T-helper 17 cell (primary cell): ENCODE results near the gene PTGDS. TPM values are rescaled to one million over a fixed set of nuclear protein-coding genes. Genes with fewer than 3 reads are reported as not detected.

Experiments used
- ATAC-seq: fragments of 150-1000 bp; cut with Tn5 transposase; 2 replicates; pipeline ENCODE4 v1.10.0; 2021; ENCODE audit warnings: mild to moderate bottlenecking, moderate library complexity
- DNase-seq, 3 donors: peaks; one replicate each; pipeline versions ENCODE4 v3.0.0 to v3.0.0-alpha.2; 2020 to 2021
- H3K9me3 ChIP-seq: one replicate; pipeline ENCODE4 v1.7.0; 2013; ENCODE audit warnings: low read length, mild to moderate bottlenecking; ENCODE audit not compliant: control insufficient read depth, poor library complexity, severe bottlenecking
- H3K27ac Mint-ChIP-seq: one replicate; pipeline ENCODE4 v1.8.0; 2022; ENCODE audit warnings: mild to moderate bottlenecking, moderate library complexity, mixed read lengths
- H3K27me3 Mint-ChIP-seq: one replicate; pipeline ENCODE4 v1.8.0; 2022; ENCODE audit warnings: mixed read lengths
- H3K36me3 Mint-ChIP-seq: one replicate; pipeline ENCODE4 v1.8.0; 2022; ENCODE audit warnings: low read depth, mixed read lengths
- H3K4me1 Mint-ChIP-seq: one replicate; pipeline ENCODE4 v1.8.0; 2022; ENCODE audit warnings: mild to moderate bottlenecking, mixed read lengths
- H3K4me3 Mint-ChIP-seq: one replicate; pipeline ENCODE4 v1.8.0; 2022; ENCODE audit warnings: mild to moderate bottlenecking, moderate library complexity, mixed read lengths
- total RNA-seq, 4 donors: library from RNA in 2 of 4; stranded (reverse) in 2 of 4; gene quantifications; one replicate each; pipeline ENCODE4 v1.2.3 and lab custom pipeline; 2022 to 2026

Gene PTGDS
- total RNA-seq, 2 donors from 2014 or later = 21.4 to 166 TPM

DNA sequence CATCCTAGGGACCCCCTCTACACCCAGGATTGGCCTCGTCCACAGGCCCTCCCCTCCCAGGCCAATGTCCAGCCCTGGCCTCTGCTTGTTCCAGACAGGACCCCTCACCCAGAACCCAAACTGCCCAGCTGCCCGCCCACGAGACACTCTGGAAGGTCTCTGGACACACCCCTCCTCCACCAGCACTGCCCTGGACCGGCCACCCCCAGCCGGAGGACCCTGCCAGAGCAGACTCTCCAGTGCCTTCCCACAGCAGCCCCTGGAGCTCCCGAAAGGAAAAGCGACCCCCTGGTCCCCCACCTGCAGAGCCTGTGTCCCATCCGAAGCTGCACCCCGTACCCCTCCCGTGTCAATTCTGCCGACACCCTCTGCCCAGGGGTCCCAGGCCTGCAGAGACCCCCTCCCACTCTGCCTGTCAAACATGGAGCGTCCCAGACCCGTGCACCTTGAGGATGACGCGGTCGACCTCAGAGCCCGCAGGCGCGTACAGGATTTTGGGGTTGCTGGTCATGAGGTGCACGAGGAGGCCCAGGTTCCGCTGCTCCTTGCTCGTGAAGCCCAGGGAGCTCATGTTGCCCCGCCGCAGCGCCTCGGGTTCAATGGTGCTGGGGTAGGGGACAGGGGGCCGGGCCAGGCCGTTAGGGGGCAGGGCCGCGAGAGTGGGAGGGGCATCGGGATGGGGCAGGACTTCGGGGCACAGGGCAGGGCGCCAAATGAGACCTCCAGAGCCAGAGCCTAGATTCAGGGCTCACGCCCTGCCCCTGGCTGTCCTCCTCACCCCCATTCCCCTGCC, 42.8 kb downstream of the PTGDS start:
- Mint-ChIP-seq H3K4me1 (peaks cover 6% of the 10 kb centered on the region), H3K27me3 (no peaks in the 10 kb centered on the region), H3K36me3 (peaks cover 4% of the 10 kb centered on the region), H3K4me3 (no peak overlapping the region), H3K27ac (no peak overlapping the region)
- no peak for ATAC-seq
- DNase-seq = no peak
- H3K9me3 ChIP-seq = no peaks in the 10 kb centered on the region

DNA sequence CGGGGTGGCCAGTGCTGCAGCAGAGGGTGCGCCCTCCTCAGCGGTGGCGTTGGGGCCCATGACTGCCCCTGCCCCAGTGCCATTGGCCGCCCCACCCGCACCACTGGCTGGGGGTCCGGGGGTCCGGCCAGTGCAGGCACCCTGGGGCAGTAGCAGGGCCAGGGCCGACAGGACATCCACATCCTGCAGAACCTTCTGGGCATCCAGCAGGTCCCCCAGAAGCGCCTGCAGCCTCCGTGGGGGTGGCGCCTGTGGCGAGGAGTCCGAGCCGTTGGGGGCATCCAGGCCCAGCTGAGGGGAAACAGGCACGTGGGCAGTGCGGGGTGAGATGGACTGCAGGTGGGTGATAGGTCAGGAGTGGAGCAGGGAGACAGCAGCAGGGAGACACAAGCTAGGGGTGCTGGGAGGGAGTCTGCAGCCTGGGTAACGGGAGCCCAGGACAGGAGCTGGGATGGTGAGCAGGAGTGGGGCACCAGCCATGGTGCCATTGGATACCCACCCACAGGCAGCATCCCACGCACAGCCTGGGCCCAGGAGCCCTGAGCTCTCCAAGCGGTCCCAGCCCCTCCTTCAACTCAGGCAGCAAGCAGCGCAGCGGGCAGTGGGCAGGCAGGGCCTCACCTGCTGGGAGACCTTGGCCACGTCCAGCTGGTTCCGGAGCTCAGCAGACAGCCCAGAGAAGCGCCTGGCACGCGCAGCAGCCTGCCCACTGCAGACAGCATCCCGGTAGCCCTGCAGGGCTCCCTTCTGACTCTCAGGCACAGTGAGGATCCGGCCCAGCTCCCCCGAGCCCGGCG, 43.7 kb downstream of the PTGDS start:
- Mint-ChIP-seq H3K27ac (no peak overlapping the region), H3K27me3 (no peaks in the 10 kb centered on the region), H3K4me3 (no peak overlapping the region), H3K36me3 (peaks cover 4% of the 10 kb centered on the region), H3K4me1 (peaks cover 6% of the 10 kb centered on the region)
- no peak for DNase-seq
- ATAC-seq = no peak
- no peaks in the 10 kb centered on the region for H3K9me3 ChIP-seq

DNA sequence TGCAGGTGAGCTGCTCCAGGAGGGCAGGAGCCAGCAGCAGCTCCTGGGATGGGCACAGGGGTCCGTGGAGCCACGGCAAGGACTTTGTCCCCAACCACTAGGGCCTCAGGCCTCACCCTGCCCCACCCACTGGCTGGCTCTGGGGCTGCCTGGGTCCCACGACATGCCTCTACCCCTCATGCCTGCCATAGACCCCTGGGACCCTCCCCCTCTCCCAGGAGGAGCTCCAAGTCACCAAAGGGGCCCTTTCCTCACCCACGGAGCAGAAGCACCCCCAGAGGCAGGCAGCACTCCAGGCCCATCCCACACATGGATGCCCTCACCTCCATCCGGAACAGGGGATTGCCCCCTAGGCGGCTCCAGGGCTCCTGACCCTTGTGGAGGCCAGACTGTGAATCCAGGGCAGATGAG, 44.3 kb downstream of the PTGDS start:
- H3K27me3 Mint-ChIP-seq = no peaks in the 10 kb centered on the region
- H3K27ac Mint-ChIP-seq = peak overlapping the region; percentile 44
- peaks cover 4% of the 10 kb centered on the region for H3K36me3 Mint-ChIP-seq
- ATAC-seq (no peak), DNase-seq (no peak)
- H3K4me1 Mint-ChIP-seq = peaks cover 9% of the 10 kb centered on the region
- no peak overlapping the region for H3K4me3 Mint-ChIP-seq
- no peaks in the 10 kb centered on the region for H3K9me3 ChIP-seq

DNA sequence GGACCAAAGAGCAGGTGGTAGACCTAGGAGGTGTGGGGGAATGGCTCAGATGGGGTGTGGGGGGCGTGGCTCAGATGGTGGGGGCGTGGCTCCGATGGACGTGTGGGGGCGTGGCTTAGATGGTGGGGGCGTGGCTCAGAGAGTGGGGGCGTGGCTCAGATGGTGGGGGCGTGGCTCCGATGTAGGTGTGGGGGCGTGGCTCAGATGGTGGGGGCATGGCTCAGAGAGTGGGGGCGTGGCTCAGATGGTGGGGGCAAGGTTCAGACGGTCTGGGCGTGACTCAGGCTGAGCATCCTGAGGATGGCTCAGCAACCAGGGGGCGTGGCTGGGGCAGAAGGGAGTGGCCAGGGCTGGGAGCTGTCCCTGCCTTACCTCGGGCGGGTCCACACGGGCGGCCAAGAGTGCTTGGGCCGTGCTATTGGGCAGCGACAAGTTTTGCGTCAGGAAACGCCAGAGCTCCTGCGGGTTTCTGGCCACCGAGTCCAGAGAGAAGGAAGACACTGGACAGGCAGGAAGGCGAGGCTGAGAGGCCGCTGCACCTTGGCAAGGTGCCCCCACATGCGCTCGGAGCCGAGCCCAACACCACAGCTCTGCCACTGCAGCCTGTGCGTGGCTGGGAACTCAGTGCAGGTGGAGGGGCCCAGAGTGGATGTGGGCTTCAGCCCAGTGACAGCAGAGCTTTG, 44.8 kb downstream of the PTGDS start:
- DNase-seq (peak; percentile 53 to 71 (median 62)), ATAC-seq (peak; percentile 80)
- no peaks in the 10 kb centered on the region for H3K9me3 ChIP-seq
- Mint-ChIP-seq H3K27me3 (no peaks in the 10 kb centered on the region), H3K27ac (peak overlapping the region; percentile 44), H3K4me1 (peaks cover 11% of the 10 kb centered on the region), H3K4me3 (no peak overlapping the region), H3K36me3 (no peaks in the 10 kb centered on the region)

DNA sequence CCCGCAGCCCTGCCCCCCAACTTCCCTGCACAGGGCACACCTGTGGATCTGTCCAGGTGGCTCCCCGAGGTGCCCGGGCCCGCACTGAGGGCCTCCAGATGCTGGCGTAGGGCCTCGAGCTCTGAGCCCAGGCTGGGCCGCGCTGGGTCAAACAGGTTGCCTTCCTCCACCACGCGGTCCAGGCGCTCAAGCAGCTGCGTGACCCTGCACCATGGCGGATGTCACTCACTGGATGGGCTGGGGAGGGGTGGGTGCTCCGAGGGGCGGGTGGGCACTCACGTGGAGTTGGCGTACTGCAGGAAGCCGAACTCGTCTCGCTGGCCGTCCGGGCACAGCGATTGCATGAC, 45.3 kb downstream of the PTGDS start:
- H3K4me1 Mint-ChIP-seq = peaks cover 14% of the 10 kb centered on the region
- DNase-seq (no peak), ATAC-seq (no peak)
- no peaks in the 10 kb centered on the region for H3K27me3 Mint-ChIP-seq
- H3K27ac Mint-ChIP-seq = no peak overlapping the region
- no peak overlapping the region for H3K4me3 Mint-ChIP-seq
- no peaks in the 10 kb centered on the region for H3K9me3 ChIP-seq
- H3K36me3 Mint-ChIP-seq = no peaks in the 10 kb centered on the region

DNA sequence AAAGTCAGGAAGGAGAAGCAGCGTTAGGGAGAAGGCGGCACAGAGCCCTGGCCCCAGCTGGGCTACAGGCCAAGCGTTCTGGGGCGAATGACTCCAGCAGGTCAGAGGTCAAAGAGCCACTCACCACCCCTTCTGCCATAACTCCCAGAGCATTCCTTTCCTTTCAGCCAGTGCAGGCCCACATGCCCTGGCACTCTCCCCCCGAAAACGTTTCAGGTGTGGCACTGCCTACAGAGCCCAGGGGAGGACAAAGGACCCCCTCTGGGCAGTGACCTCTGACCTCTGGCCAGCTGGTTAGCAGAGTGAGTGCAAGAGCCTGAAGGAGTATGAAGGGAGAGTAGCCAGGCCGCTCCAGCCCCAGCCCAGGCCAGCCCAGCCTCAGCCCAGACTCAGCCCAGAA, 45.9 kb downstream of the PTGDS start:
- Mint-ChIP-seq H3K27me3 (no peaks in the 10 kb centered on the region), H3K27ac (peak overlapping the region; percentile 45), H3K36me3 (no peaks in the 10 kb centered on the region), H3K4me3 (no peak overlapping the region), H3K4me1 (peaks cover 14% of the 10 kb centered on the region)
- no peak for ATAC-seq
- DNase-seq = no peak
- H3K9me3 ChIP-seq = no peaks in the 10 kb centered on the region

DNA sequence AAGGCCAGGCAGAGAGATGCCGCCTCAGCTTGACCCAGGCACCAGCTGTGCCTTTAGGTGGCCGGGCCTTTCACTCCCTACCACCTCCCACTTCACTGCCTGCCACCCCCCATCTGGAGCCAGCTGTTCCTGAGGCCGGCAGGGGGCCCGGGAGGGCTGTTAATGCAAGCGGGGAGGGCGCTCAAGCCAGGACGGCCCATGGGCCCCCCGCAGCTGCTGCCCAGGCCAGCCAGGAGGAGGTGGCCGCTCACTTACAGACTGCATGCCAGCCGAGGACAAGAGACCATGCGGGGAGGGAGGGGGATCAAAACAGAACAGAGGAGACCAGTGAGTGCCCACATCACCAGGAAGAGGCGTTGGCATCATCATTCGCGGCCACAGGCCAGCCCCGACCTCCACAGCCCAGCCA, 46.3 kb downstream of the PTGDS start:
- H3K4me1 Mint-ChIP-seq = peaks cover 14% of the 10 kb centered on the region
- H3K36me3 Mint-ChIP-seq = no peaks in the 10 kb centered on the region
- no peaks in the 10 kb centered on the region for H3K27me3 Mint-ChIP-seq
- H3K9me3 ChIP-seq = no peaks in the 10 kb centered on the region
- H3K27ac Mint-ChIP-seq = peak overlapping the region; percentile 45
- DNase-seq (no peak), ATAC-seq (no peak)
- no peak overlapping the region for H3K4me3 Mint-ChIP-seq

DNA sequence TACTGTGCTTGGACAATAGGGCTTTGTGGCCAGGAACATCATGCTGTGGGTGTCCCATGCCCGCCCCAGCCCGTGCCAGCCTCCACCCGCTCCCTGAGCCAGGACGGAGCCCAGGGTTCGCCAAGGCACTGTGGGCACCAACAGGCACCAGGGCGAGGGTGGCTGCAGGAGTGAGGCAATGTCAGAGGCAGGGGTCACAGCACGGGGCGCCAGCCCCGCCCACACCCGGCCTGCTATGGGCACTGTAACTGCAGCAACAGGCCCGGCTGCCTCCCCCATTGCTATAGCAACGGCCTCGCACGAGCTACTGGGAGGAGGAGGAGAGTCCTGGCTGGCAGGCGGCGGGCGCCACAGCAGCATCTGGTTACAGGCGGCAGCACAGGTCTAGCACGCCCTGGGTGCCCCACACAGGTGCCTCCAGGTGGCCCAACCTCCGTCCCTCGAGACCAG, 48.2 kb downstream of the PTGDS start:
- H3K36me3 Mint-ChIP-seq = no peaks in the 10 kb centered on the region
- DNase-seq (no peak), ATAC-seq (peak; percentile 17)

DNA sequence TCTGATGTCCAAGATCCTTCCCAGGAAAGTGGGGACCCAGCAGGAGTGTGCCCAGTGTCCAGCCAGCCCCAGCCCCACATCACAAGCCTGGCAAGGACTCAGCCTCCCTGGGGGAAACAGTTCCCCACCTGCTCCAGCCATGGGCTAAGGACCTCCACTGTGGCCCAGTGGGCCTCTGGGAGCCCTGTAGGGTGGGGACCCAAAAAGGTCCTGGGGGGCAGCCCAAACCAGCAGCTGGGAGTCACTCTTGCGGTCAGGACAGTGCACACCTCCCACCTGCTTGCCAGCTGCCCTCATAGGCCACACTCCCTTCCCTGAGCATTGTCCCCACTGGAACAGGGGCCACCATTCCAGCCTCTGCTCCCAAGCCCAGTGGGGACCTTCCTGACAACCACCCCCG, 49.1 kb downstream of the PTGDS start:
- Mint-ChIP-seq H3K4me3 (peak overlapping the region; percentile 90), H3K27me3 (no peaks in the 10 kb centered on the region), H3K27ac (no peak overlapping the region), H3K4me1 (peaks cover 28% of the 10 kb centered on the region), H3K36me3 (no peaks in the 10 kb centered on the region)
- no peak for DNase-seq
- no peak for ATAC-seq
- H3K9me3 ChIP-seq = no peaks in the 10 kb centered on the region

More for the DNA sequence above, 48.2 kb downstream of the PTGDS start:
- H3K9me3 ChIP-seq = no peaks in the 10 kb centered on the region
- no peaks in the 10 kb centered on the region for H3K27me3 Mint-ChIP-seq
- H3K27ac Mint-ChIP-seq = peak overlapping the region; percentile 16
- no peak overlapping the region for H3K4me3 Mint-ChIP-seq
- H3K4me1 Mint-ChIP-seq = peaks cover 23% of the 10 kb centered on the region

DNA sequence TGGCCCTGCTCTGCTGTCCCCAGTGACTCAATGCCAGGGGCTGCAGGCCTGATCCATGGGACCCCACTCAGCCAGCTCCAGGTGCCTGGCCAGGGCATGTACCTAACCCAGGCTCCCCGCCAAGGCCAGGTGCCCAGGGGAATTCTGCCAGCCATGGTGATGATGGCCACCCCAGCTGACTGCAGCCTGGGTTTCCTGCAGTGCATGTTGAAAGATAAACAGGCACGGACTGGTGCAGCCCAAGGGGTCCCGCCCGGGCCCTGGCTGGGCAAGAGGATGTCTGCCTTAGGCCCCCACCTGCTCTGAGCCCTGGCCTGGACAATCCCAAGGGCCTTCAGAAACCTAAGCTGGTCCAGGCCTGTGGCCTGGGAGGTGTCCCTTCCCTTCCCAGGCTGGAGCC, 49.5 kb downstream of the PTGDS start:
- H3K9me3 ChIP-seq = no peaks in the 10 kb centered on the region
- H3K4me3 Mint-ChIP-seq = peak overlapping the region; percentile 90
- H3K36me3 Mint-ChIP-seq = no peaks in the 10 kb centered on the region
- H3K4me1 Mint-ChIP-seq = peaks cover 29% of the 10 kb centered on the region
- H3K27me3 Mint-ChIP-seq = no peaks in the 10 kb centered on the region
- no peak for ATAC-seq
- H3K27ac Mint-ChIP-seq = peak overlapping the region; percentile 67
- no peak for DNase-seq

DNA sequence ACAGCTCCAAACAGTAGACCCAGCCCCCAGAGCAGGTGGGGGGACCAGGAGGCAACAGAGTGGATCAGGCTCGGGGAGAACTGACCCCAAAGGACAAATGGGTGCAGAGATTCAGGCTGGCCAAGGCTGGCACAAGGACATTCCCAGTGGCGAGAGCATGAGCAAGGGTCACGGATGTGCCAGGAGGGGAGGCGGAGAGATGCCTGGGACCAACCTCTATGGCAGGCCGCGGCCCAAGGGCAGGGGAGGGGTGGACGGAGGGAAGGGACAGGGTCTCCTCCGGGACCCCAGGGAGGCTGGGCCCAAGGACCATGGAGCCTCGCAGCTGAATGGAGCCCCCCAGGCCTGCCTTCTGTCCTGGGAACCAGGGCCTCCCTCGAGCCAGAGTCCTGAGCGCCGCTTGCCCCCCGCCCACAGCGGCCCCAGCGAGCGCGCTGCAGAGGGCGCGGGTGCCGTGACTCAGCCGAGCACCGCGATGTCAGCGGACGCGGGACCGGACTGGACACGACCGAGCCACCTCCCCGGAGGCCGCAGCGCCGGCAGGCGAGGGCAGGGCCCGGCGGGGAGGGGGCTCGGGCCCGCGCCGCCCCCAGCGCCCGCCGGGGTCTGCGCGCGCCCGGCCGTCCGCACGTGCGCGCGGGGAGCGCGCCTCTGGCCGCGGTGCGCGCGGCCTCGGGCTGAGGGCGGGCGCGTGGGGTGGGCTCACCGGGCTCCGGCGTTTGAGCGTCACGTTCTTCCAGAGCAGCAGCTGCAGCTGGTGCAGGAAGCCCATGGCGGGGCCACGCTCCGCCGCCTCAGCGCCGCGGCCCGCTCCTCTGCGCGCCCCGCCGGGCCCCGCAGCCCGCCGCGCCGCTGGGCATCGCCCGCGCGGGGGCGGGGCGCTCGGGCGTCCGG, 50.3 kb downstream of the PTGDS start, which contains the start of gene ABCA2:
ABCA2 (minus strand) TSS at position 869 of the 894 bp plus-strand sequence; CDS start at position 772, 97 bp downstream.
- Mint-ChIP-seq H3K4me3 (peak within 1 kb of the TSS; percentile 94), H3K27ac (peak within 1 kb of the TSS; percentile 87), H3K4me1 (peaks cover 28% of the 10 kb centered on the region), H3K36me3 (no peaks in the 10 kb centered on the region), H3K27me3 (no peaks in the 10 kb centered on the region)
- ATAC-seq (no peak), DNase-seq (no peak)
- H3K9me3 ChIP-seq = no peaks in the 10 kb centered on the region

DNA sequence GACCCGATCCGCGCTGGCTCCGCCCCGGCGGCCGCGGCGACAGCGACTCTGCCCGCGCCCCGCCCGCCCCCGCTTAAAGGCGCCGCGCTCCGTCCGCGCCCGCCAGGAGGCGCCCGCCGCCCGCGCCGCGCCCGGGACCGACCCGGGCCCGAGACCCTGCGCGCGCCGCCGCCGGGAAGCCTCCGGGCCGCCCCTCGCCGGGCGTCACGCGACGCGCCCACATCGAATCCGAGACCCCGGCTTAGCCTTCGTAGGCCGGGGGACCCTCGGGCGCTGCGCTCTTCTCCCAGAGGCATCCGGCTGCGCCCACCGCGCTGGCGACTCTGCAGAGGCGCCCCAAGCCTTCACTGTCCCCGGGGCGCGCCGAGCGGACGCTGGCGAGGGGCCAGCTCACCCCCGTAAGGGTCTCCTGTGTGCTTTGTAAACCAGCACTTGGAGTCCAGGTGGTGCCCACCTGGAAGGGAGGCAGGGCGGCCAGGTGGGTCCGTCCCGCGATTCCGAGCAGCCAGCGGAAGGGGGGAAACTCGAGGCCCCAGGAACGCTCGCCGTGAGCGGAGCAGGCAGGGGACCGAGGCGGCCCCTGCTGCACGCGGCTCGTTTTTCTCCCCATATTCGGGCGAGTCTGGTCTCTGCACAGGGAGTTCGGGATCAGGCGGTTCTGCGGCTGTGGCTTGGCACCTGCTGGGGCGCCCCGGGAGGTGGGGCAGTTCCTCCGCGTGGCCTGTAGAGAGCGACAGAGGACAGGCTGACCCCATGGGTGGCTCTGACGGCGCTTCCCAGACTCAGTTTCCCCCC, 51.2 kb downstream of the PTGDS start:
- Mint-ChIP-seq H3K4me1 (peaks cover 31% of the 10 kb centered on the region), H3K36me3 (no peaks in the 10 kb centered on the region), H3K4me3 (peak overlapping the region; percentile 94), H3K27ac (peak overlapping the region; percentile 87), H3K27me3 (no peaks in the 10 kb centered on the region)
- DNase-seq (peak; percentile 64 to 84 (median 75)), ATAC-seq (peak; percentile 69)
- no peaks in the 10 kb centered on the region for H3K9me3 ChIP-seq
